ENCODE data around the gene GPR183.
"Not testable (repeated sequence)": the region's sequence is repeated elsewhere in the genome, so short reads cannot be mapped to it uniquely, and the experiment has no call there.

Gene GPR183

GRCh38 chr13:99265821-99266426, 41.3 kb downstream of the GPR183 start:
- DNase-seq: no peak

DNA sequence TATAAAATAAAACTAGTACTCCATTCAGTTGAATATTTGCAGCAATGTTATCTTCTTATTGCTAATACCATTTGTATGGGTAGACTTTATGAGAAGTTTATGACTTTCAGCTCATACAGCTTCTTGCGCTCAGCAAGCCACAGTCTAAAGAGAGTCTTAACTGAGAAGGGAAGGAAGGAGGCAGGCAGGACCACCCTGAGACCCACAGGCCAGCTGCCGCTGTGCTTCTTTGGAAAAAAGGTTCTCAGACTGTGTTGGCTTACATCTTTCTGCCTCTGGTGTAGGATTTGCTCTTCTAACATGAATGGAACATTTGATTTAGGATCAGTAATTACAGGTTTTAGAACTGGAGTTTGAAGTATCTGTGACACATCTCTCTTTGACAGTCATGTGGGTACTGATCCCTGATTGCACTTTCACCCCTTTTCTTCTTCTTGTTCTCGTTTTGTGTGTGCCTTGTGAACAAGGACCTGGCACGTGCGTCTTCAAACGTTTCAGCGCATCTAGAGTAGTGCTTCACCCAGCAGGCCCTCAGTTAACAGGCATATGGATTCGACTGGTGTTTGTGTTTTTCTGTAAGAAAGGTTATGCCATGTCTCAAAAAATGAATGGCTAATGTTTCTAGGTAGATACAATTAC, 41.9 kb downstream of the GPR183 start:
- DNase-seq: no peak

DNA sequence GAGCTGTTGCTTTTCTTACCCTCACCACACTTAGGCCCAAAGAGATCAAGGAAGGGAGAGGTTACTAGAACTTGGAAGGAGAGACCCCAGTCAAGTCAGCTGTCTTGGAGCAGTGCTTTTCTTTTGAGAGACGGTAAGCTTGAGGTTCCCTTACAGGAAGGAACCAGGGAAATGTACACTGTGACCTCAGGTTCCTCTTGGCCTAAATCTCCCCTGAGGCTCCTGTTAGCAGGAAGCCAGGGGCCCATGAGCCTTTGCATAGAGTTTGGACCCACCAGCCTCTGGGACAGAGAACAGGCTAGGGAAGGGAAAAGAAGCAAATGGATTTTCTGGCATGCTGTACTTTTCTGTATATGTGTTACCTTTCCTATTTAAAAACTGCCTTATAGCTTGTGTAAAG, 43.1 kb downstream of the GPR183 start:
- no peak for DNase-seq

- no peak for DNase-seq
Observed at GRCh38 chr13:99263126-99263785, 43.9 kb downstream of the GPR183 start.

- DNase-seq: no peak
Observed at GRCh38 chr13:99261059-99261458, 46.1 kb downstream of the GPR183 start.

GRCh38 chr13:99260216-99260615, 47.0 kb downstream of the GPR183 start:
- DNase-seq: no peak

GRCh38 chr13:99258946-99259345, 48.3 kb downstream of the GPR183 start:
- no peak for DNase-seq

- no peak for DNase-seq
Observed at GRCh38 chr13:99258210-99258860, 48.9 kb downstream of the GPR183 start, which contains the start of gene GPR18. Gene GPR18, minus strand, starts transcription at chr13:99258379. Its CDS starts 2,507 bp downstream, at chr13:99255872.

DNA sequence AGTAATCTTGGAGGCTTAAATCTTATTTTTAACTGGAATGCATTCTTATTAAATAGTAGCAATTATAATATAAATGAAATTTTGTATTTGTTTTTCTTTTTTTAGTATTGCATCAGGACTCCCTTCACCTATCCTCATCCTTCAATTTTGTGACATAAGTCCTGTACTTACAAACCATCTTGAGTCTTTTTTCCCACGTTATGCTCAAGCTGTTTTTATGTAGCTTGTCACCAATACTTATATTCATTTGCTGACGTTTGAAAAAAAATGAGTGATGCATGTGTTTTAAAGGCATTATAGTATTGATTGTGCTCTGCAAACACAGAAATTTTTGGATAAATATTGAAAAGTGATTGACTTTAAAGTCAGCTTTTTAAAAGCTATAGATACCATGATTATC, 49.9 kb downstream of the GPR183 start:
- no peak for DNase-seq

- no peak for DNase-seq
Observed at GRCh38 chr13:99256709-99257108, 50.5 kb downstream of the GPR183 start.

DNA sequence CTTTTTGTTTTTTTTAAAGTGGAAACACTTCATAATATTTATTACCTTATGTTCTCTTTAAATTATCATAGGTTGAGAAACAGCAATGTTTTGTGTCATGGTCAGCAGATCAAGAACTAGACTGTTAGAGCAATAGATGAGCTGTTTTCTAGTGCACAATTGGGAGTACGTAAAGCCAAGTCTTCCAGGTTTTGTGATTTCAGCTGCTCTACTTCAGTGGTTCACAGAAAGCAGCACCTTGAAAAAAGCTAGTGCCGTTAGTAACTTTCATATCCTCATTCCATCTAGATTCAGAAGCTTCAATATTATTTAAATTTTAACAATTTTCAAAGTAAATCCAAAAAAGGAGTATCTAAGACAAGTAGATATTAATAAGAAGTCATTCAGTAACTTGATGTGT, 50.9 kb downstream of the GPR183 start:
- DNase-seq: no peak

- no peak for DNase-seq
Observed at GRCh38 chr13:99255271-99255670, 51.9 kb downstream of the GPR183 start.

GRCh38 chr13:99254830-99255229, 52.4 kb downstream of the GPR183 start:
- no peak for DNase-seq

- DNase-seq: no peak
Observed at GRCh38 chr13:99251921-99252320, 55.3 kb downstream of the GPR183 start.

- DNase-seq: no peak
Observed at GRCh38 chr13:99250982-99251825, 56.0 kb downstream of the GPR183 start.

DNA sequence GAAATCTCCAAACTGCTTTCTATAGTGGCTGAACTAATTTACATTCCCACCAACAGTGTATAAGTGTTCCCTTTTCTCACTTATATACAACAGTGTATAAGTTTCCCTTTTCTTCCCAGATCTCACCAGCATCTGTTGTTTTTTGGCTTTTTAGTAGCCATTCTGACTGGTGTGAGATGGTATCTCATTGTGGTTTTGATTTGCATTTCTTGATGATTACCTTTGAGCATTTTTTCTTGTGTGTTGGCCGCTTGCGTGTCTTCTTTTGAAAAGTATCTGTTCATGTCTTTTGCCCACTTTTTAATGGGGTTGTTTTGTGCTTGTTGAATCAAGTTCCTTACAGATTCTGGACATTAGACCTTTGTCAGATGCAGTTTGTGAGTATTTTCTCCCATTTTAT, 57.6 kb downstream of the GPR183 start:
- not testable (repeated sequence) for DNase-seq

- DNase-seq: not testable (repeated sequence)
Observed at GRCh38 chr13:99249178-99249577, 58.0 kb downstream of the GPR183 start.

GRCh38 chr13:99246100-99246499, 61.1 kb downstream of the GPR183 start:
- DNase-seq: no peak

Data from activated CD8-positive, alpha-beta memory T cell treated with anti-CD3 and anti-CD28 coated beads, Interleukin-2, amount 50 U/mL, for 48 hours (primary cell).